Chondrocyte (in vitro differentiated cells): Measurements from ENCODE around the gene SH3BGRL2. TPM values are rescaled to one million over a fixed set of nuclear protein-coding genes. Genes with fewer than 3 reads are reported as not detected.

ENCODE experiments used
- DNase-seq: peaks from one replicate; pipeline ENCODE4 v3.0.0; 2021; ENCODE audit warnings: mixed read lengths, low spot score
- H3K27ac Mint-ChIP-seq: one replicate; pipeline ENCODE4 v1.8.0; 2021; ENCODE audit warnings: mild to moderate bottlenecking, moderate library complexity, mixed read lengths; ENCODE audit not compliant: unreplicated experiment
- H3K27me3 Mint-ChIP-seq: 2 replicates; pipeline ENCODE4 v1.8.0; 2021; ENCODE audit warnings: low read depth, mixed read lengths
- H3K36me3 Mint-ChIP-seq: 2 replicates; pipeline ENCODE4 v1.8.0; 2021; ENCODE audit warnings: low read depth, mixed read lengths
- H3K4me1 Mint-ChIP-seq: 2 replicates; pipeline ENCODE4 v1.8.0; 2021; ENCODE audit warnings: low read depth, mild to moderate bottlenecking, mixed read lengths
- H3K4me3 Mint-ChIP-seq: one replicate; pipeline ENCODE4 v1.8.0; 2021; ENCODE audit warnings: mild to moderate bottlenecking, moderate library complexity, mixed read lengths; ENCODE audit not compliant: unreplicated experiment
- H3K9me3 Mint-ChIP-seq: 2 replicates; pipeline ENCODE4 v1.8.0; 2021; ENCODE audit warnings: low read depth, mixed read lengths
- total RNA-seq: library from RNA; stranded (reverse); gene quantifications from 3 replicates; pipeline ENCODE4 v1.2.1, GENCODE V29; 2021
- TF ChIP-seq, protein P1 (sequence below): fragments of 200-600 bp; sonication (generic); IDR thresholded peaks from 2 replicates; pipeline ENCODE4 v1.5.0; 2021; ENCODE audit warnings: antibody characterized with exemption, mild to moderate bottlenecking, moderate library complexity

SH3BGRL2 gene
- total RNA-seq, 1 donor from 2014 or later, result 2.7 TPM

DNA sequence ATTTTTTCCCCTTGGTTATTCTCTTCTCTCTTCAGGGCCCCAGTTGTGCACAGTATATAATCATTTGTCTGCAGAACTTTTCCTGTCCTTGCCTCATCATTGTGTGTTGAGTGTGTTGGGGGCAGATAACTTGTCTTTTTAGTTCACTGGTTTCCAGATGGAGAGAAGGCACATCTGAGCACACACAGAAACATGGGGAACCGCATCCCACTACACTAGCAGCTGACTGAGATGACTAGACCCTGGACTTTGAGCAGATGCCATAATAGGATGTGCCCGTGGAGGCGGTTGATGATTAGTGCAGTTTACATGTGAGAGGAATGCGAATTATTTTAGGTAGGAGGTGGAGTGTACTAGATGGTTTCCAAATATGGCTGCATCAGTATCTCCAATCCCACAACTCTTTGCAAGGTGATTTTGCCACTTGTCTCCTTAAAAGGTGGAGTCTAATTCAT lies 26.5 kb upstream of the SH3BGRL2 start:
- Mint-ChIP-seq H3K4me1 (peaks cover 18% of the 10 kb centered on the region), H3K9me3 (no peaks in the 10 kb centered on the region), H3K27ac (no peak overlapping the region), H3K4me3 (no peak overlapping the region), H3K27me3 (no peaks in the 10 kb centered on the region), H3K36me3 (no peaks in the 10 kb centered on the region)
- DNase-seq, result no peak
- TF ChIP-seq, protein P1, sequence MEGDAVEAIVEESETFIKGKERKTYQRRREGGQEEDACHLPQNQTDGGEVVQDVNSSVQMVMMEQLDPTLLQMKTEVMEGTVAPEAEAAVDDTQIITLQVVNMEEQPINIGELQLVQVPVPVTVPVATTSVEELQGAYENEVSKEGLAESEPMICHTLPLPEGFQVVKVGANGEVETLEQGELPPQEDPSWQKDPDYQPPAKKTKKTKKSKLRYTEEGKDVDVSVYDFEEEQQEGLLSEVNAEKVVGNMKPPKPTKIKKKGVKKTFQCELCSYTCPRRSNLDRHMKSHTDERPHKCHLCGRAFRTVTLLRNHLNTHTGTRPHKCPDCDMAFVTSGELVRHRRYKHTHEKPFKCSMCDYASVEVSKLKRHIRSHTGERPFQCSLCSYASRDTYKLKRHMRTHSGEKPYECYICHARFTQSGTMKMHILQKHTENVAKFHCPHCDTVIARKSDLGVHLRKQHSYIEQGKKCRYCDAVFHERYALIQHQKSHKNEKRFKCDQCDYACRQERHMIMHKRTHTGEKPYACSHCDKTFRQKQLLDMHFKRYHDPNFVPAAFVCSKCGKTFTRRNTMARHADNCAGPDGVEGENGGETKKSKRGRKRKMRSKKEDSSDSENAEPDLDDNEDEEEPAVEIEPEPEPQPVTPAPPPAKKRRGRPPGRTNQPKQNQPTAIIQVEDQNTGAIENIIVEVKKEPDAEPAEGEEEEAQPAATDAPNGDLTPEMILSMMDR, result no peak

DNA sequence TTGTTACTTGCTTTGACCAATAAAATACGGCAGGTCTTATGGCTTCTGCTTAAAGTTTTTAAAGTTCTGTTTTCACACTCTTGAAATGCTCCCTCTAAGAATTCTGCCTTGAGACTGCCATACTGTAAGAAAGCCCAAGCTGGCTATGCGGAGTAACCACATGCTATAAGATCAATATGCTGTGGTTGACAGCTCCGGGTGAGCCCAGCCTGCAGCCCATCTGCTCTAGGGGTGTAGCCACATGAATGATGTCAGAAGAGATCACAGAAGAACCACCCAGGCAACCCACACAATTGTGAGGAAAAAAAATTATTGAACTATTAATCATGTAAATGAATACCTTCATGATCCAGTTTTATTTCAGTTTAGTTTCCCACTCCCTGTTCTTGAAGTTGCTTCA lies 26.1 kb upstream of the SH3BGRL2 start:
- TF ChIP-seq, protein P1, result no peak
- Mint-ChIP-seq H3K4me1 (peaks cover 17% of the 10 kb centered on the region), H3K9me3 (no peaks in the 10 kb centered on the region), H3K27me3 (no peaks in the 10 kb centered on the region), H3K4me3 (no peak overlapping the region), H3K27ac (no peak overlapping the region), H3K36me3 (no peaks in the 10 kb centered on the region)
- DNase-seq, result no peak

DNA sequence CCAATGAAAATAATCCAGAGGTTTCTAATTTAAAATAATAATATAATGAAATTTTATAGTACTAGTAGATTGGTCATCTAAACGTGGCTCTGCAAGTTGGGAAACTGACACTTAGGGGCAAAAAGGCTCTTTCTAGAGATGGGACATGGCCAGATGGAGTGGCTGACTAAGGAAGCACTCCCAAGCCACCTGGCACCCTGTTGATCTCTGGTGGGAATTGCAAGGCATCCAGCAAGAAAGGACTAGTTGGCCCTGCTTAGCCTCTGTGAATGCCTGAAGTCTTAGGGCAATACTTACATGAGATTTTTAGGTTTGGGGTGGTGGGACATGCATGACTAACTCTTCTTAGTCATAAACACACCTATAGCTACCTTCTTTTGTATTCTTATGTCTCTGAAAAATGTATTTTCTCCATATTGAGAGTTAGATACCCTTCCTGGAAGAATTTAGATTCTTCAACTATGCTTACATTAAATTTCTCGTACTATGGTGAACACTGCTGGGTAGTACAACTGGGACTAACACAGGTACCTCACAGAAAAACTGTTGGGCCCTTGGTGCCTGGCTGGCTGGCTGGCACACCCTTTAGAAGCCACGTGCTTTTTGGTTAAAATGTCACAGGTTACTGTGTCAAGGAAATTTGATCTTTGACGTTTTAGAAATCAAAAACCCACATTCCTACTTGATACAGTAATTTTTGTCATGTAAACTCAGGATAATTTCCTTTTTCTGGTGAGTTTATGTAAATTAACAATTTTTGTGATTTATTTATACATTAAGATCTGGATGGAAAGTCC lies 25.0 kb upstream of the SH3BGRL2 start:
- Mint-ChIP-seq H3K27me3 (no peaks in the 10 kb centered on the region), H3K4me3 (no peak overlapping the region), H3K36me3 (no peaks in the 10 kb centered on the region), H3K27ac (no peak overlapping the region), H3K4me1 (peaks cover 8% of the 10 kb centered on the region), H3K9me3 (no peaks in the 10 kb centered on the region)
- TF ChIP-seq, protein P1, result no peak
- DNase-seq, result no peak

DNA sequence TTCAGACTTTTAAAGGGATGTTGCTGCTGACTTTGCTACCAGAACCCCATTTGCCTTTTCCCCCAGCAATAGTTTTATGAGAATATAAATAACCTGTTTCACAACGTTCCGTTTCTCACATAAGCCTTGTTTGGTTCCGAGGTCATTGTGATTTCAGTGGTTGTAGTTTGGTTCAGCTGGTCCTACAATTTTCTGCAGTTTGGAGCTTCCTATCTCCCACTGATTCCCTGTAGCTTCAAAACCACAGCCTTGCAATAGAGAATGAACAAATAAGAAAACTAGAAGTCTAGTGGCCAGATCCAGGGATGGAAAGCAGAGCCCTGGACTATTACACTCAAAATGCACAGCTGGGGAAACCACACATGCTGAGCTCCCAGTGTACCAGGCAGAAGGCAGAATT lies 24.1 kb upstream of the SH3BGRL2 start:
- no peak overlapping the region for H3K27ac Mint-ChIP-seq

DNA sequence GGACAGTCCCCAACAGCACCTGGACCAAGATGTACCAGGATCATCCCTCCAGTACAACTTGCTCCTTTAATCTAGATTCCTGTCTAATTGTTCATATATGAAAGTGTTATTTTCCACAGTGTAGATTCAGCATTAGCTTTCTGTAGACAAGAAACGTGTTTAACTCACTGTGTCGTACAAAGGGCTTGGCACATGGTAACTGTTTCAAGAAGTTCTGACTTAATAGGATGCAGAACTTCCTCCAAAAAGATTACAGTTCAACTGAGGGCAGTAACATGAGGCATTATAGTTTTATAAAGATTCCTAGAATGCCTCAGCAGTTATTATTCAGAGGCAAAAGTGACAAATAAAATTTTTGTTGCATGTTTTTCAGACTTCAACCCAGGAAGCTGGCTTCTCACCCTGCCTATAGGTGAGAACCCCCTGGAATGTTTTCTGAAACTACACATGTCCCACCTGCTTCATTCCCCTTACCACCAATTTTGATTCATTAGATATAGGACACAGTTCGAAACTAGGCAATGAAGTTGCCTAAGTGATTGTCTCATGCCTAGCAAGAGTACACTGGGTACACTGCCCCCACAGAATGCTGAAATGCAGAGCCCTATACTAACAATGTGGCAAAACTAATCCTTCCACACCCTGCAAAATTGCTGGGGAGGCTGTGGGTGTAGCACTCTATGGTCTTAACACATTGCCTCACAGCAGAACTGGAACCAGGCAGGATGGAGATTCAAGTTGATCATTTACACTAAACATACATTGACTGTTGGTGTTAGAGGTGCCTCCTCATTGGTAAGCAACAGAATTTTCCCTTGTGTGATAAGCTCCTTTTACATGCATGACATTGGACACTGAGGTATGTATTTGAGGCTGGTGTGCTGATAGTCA lies 22.6 kb upstream of the SH3BGRL2 start:
- Mint-ChIP-seq H3K27ac (no peak overlapping the region), H3K4me1 (peaks cover 8% of the 10 kb centered on the region), H3K9me3 (no peaks in the 10 kb centered on the region), H3K27me3 (no peaks in the 10 kb centered on the region), H3K4me3 (no peak overlapping the region), H3K36me3 (no peaks in the 10 kb centered on the region)
- TF ChIP-seq, protein P1, result no peak
- no peak for DNase-seq

More for the DNA sequence above, 24.1 kb upstream of the SH3BGRL2 start:
- Mint-ChIP-seq H3K9me3 (no peaks in the 10 kb centered on the region), H3K4me1 (peaks cover 8% of the 10 kb centered on the region), H3K36me3 (no peaks in the 10 kb centered on the region), H3K27me3 (no peaks in the 10 kb centered on the region), H3K4me3 (no peak overlapping the region)
- no peak for DNase-seq
- TF ChIP-seq, protein P1, result no peak
